ENCODE data around the gene NHLH2.

GRCh38 chr1:115839029-115839678, 1.8 kb downstream of the NHLH2 start:
- TF ChIP-seq CTCF (IDR thresholded peaks at IDR 0.05) = no peak
- no peak for TF ChIP-seq POLR2AphosphoS5 (IDR thresholded peaks at IDR 0.05)
- no peak for TF ChIP-seq POLR2A (IDR thresholded peaks at IDR 0.05)
